GM18520 (cell line): ENCODE measurements around the gene OPA3.
"Not testable (repeated sequence)": the region's sequence is repeated elsewhere in the genome, so short reads cannot be mapped to it uniquely, and the experiment has no call there.

Experiments
- ATAC-seq: cut with Tn5 transposase; IDR thresholded peaks from one replicate; pipeline ENCODE4 v1.9.1; 2021; ENCODE audit not compliant: unreplicated experiment

OPA3 gene

DNA sequence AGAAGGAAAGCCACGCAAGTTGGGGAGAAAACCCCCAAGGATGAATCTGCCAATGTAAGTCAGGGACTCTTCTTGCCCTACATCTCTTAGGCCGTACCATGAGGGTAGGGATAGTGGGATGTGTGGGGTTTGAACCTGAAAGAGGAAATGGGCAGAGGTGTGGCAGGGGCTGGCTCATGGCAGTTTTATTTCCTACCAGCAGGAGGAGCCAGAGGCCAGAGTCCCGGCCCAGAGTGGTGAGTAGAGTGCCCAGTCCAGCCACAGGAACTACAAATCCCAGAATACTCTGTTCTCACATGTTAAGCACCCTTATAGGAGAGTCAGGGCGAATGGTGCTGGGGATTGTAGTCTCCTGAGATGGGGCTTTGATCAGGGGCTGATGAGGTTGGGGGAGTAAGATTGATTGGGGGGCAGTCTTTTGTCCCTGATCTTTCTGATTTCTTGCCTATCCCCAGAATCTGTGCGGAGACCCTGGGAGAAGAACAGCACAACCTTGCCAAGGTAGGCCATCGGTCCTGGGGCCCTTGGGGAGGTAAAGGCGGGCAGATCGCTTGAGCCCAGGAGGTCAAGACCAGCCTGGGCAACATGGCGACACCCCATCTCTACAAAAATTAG, 60.9 kb downstream of the OPA3 start:
- ATAC-seq, result peak; percentile 48

DNA sequence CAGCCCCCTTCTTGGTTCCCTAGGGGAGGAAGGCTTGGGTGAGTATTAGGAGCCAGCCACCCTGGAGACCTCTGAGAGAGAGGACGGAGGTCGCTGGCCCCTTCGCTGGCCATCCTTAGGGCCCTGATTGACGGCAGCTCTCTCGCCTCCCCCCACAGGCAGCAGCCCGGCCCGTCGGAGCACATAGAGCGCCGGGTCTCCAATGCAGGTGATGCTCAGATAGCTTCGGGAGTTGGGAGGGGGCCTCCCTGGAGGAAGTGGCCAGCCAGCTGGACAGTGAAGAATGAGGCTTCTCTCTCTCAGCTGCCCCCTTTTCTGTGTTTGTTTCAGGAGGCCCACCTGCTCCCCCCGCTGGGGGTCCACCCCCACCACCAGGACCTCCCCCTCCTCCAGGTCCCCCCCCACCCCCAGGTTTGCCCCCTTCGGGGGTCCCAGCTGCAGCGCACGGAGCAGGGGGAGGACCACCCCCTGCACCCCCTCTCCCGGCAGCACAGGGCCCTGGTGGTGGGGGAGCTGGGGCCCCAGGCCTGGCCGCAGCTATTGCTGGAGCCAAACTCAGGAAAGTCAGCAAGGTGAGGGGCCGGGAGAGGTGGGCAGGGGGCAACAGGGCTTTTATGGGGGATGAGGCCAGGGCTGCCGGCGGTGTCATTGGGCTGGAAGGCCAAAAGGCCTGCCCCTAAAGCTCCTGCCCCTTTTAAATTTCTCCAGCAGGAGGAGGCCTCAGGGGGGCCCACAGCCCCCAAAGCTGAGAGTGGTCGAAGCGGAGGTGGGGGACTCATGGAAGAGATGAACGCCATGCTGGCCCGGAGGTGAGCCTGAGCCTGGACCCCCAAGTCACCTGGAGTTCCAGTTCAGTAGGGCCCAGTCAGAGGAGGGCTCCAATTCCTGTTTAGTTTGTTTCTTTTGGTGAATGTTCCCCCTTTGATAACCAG, 62.3 kb downstream of the OPA3 start:
- ATAC-seq, result no peak

DNA sequence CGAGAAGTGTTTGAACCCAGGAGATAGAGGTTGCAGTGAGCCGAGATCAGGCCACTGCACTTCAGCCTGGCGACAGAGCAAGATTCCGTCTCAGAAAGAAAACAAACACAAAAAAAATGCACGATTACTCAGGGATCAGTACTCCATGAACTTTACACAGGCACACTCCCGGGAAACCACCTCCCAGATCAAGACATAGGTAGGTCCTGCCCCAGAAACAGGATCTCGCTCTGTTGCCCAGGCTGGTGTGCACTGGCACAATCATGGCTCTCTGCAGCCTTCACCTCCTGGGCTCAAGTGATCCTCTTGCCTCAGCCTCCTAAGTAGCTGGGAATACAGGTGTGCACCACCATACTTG, 66.2 kb downstream of the OPA3 start:
- ATAC-seq, result no peak

DNA sequence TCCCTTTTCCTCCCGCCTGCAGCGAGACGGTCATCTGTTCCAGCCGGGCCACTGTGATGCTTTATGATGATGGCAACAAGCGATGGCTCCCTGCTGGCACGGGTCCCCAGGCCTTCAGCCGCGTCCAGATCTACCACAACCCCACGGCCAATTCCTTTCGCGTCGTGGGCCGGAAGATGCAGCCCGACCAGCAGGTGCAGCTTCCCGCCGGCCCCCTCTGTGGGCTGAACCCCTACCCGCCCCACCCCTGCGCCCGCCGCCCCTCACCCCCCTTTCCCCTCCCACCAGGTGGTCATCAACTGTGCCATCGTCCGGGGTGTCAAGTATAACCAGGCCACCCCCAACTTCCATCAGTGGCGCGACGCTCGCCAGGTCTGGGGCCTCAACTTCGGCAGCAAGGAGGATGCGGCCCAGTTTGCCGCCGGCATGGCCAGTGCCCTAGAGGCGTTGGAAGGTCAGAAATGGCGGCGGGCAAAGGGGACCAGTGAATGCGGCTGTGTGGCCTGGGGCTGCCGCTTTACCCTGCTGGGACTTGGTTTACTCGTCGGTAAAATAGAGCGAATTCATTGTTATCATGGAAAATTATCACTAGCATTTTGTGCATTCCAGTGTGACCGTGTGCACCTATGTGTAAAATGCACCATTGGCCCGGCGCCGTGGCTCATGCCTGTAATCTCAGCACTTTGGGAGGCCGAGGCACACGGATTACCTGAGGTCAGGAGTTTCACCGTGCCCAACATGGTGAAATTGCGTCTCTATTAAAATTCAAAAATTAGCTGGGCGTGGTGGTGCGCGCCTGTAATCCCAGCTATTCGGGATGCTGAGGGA, 66.7 kb downstream of the OPA3 start:
- no peak for ATAC-seq

DNA sequence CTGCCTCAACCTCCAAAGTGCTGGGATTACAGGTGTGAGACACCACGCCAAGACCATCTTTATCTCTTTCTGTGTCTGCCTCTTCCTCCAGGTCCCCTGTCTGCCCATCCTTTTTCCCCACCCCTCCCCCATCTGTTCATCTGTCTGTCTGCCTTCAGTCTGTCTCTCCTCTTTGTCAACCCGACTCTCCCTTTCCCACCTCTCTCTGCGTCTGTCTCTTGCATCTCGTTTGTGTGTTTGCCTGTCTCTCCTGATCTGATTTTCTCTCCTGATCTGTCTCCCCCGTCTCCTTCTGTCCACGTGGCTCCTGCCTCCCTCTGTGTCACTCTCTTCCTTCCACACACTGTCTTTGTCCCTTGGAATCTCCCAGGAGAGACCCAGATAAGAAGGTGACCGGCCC, 67.4 kb downstream of the OPA3 start:
- no peak for ATAC-seq

DNA sequence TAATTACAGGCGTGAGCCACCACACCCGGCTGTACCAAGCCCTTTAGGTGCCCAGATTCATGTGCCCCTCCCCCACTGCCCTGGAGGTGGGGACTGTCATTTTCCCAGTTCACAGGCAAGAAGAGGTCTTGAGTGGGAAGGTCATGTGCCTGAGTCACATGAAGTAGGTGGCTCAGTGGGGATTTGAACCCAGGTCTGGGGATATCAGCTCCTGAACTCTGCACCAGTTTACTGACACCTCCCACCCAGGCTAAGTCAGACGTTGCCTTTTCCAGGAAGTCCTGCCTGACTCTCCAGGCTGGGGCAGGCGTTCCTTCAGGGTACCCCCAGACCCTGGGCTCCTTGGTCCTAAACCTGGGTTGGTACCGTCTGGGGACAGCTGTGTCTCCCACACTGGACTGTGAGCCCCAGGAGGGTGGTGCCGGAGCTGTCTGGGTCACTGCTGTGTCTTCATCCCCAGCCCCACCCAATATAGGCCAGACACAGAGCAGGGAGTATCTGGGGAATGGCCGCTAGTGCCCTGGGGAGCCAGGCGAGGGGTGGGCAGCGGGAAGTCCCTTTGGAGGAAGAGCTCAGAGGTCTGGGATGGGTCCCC, 68.7 kb downstream of the OPA3 start:
- no peak for ATAC-seq

DNA sequence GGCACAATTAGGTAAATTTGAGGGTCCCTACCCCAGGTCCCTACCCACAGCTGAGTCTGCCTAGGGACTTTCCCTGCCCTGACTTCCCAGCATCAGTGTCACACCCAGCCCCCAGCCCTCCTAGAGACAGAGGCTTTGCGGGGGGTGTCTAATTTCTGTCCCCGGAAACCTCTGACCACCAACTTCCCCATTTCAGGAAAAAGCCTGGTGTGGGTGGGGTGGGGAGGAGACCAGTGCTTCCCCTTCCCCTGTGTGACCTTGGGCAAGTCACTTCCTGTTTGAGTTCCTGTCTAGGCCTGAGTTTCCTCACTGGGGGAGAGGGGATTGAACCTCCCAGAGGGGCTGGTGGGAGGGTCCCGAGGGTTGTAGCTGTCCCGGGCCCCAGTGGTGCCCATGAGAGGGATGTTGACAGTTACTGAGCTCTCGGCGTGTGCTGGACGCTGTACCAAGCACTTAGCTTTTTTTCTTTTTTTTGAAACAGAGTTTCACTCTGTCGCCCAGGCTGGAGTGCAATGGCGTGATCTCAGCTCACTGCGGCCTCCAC, 69.4 kb downstream of the OPA3 start:
- no peak for ATAC-seq

DNA sequence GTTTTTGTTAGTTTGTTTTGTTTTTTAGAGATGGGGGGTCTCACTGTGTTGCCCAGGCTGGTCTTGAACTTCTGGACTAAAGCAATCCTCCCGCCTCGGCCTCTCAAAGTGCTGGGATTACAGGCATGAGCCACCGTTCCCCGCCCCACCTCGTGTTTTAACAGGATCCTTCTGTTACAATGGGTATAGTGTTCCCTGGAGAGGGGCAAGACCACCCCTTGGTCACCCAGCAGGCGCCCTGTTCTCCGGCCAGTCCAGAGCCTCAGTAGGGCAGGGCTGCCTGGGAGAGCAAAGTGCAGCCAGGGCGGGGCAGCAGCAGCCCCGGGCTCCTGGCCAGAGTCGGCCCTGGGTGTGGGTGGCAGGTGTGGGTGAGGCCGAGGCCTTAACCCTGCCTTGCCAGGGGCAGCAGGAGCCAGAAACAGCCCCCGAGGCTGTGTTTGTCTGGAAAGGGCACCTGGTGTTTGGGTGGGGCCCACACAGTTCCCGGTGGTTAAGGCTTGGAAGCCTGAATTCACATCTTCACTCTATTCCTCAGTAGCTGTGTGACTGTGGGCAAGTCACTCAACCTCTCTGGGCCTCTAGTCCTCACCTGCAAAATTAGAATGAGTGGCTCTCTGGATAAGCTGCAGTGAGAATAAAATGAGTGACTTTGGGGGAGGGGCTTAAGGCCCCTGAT, 70.1 kb downstream of the OPA3 start:
- no peak for ATAC-seq

DNA sequence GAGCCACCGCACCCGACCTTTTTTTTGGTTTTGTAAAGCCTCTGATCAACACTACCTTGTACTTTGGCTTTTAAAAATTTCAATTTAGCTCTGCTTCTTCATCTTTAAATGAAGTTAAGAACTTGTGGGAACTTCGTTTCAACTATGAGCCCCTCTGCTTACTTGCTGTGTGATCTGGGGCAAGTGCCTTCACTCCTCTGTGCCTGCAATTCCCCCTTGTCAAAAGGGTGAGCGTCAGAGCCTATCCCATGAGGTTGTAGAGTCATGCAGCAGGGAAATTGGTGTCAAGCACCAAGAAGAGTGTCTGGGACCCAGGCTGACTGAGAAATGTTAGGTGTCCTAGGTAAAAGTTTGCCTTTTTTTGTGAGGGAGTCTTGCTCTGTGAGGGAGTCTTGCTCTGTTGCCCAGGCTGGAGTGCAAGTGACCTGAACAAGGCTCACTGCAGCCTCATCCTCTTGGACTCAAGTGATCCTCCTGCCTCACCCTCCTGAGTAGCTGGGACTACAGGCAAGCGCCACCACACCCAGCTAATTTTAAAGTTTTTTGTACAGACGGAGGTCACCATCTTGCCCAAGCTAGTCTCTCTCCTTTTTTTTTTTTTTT, 71.6 kb downstream of the OPA3 start:
- no peak for ATAC-seq

DNA sequence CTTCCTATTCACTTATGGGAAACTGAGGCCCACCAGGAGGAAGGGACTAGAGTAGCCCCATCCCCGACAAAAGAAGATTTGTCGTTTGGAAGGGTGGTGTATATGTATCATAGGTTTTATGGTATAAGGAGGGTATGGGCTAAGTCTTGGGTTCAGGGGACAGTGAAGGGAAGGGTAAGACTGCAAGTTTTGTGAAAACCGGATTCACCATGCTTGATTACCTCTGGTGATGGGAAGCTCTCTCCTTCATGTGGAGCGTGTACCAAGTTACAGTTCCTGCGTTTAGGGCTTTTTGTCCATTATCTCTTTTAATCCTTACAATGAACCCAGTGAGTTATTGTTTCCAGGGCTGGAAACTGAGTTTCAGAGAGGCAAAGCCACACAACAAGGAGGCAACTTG, 73.5 kb downstream of the OPA3 start:
- ATAC-seq, result no peak

DNA sequence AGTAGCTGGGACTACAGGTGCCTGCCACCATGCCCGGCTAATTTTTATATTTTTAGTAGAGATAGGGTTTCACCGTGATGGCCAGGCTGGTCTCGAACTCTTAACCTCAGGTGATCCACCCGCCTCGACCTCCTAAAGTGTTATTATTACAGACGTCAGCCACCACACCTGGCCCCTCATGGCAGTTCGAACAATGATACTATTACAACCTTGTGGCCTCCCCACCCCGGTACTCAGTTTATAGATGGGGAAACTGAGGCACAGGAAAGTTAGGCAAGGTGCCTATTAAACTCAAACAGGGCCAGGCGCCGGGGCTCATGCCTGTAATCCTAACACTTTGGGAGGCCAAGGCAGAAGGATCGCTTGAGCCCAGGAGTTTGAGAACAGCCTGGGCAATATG, 74.2 kb downstream of the OPA3 start:
- ATAC-seq, result not testable (repeated sequence)

DNA sequence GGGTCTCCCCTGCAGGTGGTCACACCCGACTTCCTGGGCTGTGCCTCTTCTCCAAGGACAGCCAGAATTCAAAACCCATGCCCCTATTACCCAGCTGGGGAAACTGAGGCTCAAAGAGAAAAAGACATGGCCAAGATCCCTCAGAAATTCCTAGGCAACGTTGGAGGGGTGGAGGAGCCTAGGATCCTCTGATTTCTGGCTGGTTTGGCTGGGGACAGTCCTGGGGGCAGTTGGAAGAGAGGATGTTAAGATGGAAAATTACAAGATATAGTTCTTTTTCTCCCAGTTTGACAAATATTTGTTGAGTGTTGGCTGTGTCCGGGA, 74.9 kb downstream of the OPA3 start:
- ATAC-seq, result no peak

DNA sequence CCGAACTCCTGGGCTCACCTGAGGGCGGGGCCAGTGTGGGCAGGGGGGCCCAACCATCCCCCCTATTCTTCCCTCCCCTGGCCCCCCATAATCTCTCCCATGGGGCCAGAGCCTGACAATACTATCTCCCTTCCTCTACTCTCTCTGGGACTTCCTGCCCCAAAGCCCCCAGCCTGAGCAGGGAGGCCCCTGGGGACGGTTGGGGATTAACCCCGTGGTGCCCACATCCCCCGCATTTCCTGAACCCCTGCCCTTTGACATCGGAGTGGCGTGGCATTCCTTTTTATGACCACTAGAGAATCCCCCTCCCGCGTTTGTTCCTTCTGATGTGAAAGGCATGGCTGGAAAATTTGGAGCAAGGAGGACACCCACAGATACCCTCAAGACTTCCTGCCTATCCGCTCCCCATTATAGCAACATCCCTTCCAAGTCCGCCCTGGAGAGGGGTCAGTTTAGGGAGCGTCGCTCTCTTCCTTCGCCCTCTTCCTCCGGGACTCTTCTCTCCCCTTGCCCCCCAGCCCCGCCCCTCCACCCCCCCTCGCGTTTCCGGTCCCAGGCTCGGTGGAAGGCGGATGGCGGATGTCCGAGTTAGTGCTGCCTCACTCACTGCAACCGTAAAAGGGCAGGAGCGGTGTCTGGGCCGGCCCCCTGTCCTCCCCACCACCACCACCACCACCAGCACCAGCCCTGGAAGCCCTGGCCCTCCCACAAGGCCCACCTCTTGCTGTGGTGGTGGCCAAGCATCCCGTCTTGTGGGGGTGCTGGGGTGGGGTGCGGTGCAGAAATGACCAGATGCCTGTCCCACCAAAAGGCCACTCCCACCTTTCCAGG, 75.5 kb downstream of the OPA3 start:
- no peak for ATAC-seq

DNA sequence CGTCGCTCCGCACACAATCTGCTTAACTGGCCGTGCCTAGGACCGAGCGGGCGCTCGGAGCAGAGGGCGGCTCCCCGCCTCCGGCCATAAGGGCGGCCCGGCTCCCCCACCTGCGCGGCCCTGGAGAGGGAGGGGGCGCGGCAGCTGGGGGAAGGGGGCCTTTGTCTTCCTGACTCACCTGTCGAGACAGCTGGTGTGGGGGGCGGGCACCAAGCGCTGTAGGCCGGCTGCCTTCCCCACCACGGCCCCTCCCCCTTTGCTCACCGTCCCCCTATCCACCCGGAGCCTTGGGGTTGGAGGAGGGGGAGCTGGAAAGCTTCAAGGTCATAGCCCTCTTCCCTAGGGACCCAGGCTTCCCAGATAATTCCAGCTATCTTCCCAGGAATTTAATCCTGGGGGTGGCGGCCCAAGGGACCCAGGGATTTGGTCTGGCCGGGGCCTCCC, 76.2 kb downstream of the OPA3 start:
- ATAC-seq, result no peak

DNA sequence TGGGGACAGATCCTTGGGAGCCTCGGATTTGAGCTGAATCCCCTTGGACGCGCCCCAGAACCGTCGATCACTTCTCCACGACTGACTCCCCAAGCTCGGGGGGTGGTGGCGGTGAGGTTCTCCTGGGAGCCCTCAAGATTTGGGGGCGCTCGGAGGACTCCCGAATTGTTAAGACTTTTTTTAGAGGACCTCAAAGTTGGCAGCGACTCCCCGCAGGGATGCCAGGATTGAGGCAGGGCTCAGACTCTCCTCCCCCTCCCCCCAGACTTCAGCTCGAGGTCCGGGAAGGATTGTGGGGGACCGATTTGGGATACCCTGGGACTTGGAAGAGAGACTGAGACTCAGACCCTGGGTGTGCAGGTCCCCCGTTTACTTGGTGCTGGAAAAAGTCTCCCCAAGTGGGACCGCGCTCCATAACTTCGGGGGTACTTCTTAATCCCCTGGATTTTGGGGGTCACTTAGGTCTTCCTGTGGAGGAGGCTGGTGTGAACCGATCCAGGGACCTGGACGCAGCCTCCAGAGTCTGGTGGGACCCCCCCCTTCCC, 76.7 kb downstream of the OPA3 start:
- no peak for ATAC-seq

DNA sequence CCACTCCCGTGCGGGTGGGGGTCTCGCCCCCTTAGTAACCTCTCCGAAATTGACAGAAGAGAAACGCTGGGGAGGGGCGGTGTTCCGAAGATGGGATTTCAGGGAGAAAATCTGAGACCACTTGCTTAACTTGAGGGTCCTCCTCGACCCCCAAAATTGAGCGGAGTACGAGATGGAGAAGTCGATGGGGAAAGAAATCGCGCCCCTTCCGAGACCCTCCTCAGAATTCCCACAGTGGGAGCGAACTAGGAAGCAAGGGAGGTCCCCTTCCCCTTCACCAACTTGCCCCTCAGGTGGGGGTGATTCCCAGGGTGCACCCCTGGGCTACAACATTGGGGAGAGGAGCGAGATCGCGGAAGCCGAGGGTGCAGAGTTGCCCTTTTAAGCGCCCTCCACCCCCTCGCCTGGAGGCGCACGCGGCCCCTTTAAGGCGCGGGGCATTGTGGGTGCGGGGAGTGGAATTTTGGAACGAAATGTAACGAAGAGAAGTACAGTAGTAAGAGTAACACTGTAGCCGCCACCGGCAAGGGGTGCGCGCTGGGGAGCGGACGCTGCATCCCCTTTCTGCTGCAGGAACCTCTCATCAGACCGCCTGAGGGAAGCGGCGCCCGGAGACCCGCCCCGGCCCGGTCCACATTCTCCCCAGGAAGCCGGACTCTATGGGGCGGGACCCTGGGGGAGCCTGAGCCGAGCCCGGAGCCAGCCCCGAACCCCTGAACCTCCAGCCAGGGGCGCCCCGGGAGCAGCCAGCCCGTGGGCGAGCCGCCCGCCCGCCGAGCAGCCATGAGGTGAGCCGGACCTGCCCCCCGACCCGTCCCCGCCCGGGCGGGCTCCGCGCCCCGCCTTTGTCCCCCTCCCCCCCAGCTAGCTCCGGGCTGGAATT, 77.4 kb downstream of the OPA3 start, which contains the start of gene VASP:
Gene VASP, plus strand, starts transcription at position 491 of the 883 bp plus-strand sequence. Its CDS starts 293 bp downstream, at position 784.
- ATAC-seq, result peak; percentile 42

DNA sequence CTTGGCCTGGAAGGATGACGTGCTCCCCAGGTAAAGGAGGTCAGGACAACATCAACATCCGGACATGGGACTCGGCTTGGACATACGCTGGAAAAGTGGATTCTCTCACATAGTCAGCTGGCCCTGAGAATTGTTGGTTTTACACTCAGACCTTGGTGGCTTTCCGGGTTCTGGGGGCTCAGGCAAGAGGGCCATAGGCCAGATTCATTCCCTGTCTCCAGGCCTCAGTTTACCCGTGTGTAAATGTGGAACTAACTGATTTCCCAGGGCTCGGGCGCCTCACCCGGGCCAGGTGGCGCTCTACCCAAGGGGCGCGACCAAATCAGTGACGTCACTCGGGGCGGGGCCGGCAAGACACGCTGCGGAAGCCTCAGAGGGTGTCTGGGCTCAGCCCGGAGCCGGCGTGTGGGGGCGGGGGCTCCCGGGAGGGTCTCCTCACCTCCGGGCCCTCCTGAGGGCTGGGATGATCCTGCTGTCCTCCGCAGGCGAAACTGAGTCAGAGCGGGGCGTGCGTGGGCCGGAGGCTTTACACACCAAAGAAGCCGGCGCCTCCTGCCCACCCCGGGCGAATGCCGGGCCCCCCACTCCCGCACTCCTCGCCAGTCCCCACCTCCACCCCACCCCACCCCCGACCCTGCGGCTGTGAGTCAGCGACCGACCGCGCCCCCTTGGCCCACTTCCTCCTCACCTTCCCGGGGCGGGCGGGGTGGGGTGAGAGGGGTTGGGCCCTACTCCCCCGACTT, 78.2 kb downstream of the OPA3 start:
- peak; percentile 51 for ATAC-seq

DNA sequence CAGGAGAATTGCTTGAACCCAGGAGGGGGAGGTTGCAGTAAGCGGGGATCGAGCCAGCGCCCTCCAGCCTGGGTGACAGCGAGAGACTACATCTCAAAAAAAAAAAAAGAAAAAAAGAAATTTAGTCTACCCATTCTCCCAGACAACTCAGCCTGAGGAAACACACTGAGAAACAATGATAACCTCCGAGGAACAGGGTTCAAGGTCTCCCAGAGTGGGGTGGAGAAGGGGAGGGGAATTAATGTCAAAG, 78.7 kb downstream of the OPA3 start:
- ATAC-seq, result no peak
